NCI-H2107 treated with DMSO at 0.1 percent for 48 hours (cell line): ENCODE data around the gene FLCN.

Source experiments
- DNase-seq: peaks from one replicate; lab custom pipeline; 2025; ENCODE audit not compliant: unreplicated experiment; lab: John Stamatoyannopoulos, UW

The FLCN gene

GRCh38 chr17:17236295-17237025 lies 508 bp downstream of the FLCN start:
- no peak for DNase-seq

GRCh38 chr17:17235212-17236174 lies 1.5 kb downstream of the FLCN start:
- peak; percentile 68 for DNase-seq

- DNase-seq = no peak
Measured at GRCh38 chr17:17232303-17232621, 4.7 kb downstream of the FLCN start.

- DNase-seq = no peak
Measured at GRCh38 chr17:17231621-17232302, 5.2 kb downstream of the FLCN start.

GRCh38 chr17:17229416-17230384 lies 7.3 kb downstream of the FLCN start:
- DNase-seq = no peak

- no peak for DNase-seq
Measured at GRCh38 chr17:17228521-17229279, 8.3 kb downstream of the FLCN start.

- no peak for DNase-seq
Measured at GRCh38 chr17:17227608-17228520, 9.1 kb downstream of the FLCN start.

- no peak for DNase-seq
Measured at GRCh38 chr17:17226451-17227265, 10.3 kb downstream of the FLCN start.

- no peak for DNase-seq
Measured at GRCh38 chr17:17225901-17226300, 11.1 kb downstream of the FLCN start.

GRCh38 chr17:17224137-17224536 lies 12.8 kb downstream of the FLCN start:
- DNase-seq = no peak

GRCh38 chr17:17223736-17224135 lies 13.2 kb downstream of the FLCN start:
- no peak for DNase-seq

- DNase-seq = no peak
Measured at GRCh38 chr17:17221329-17221728, 15.6 kb downstream of the FLCN start.

GRCh38 chr17:17220529-17220928 lies 16.4 kb downstream of the FLCN start:
- no peak for DNase-seq

- no peak for DNase-seq
Measured at GRCh38 chr17:17217995-17218394, 19.0 kb downstream of the FLCN start.

GRCh38 chr17:17216776-17217175 lies 20.2 kb downstream of the FLCN start:
- no peak for DNase-seq

GRCh38 chr17:17216236-17216635 lies 20.7 kb downstream of the FLCN start:
- DNase-seq = no peak

- no peak for DNase-seq
Measured at GRCh38 chr17:17215575-17215974, 21.4 kb downstream of the FLCN start.
